GM12891 (cell line): ENCODE measurements around the gene SGSM1.

Experiments
- POLR2A ChIP-seq: IDR thresholded peaks from 2 replicates; pipeline ENCODE4 v1.6.1; 2011; ENCODE audit warnings: low read depth, low read length, control low read depth
- POLR2AphosphoS5 ChIP-seq: IDR thresholded peaks from 2 replicates; pipeline ENCODE4 v1.6.1; 2011; ENCODE audit warnings: low read depth, low read length, control low read depth

DNA sequence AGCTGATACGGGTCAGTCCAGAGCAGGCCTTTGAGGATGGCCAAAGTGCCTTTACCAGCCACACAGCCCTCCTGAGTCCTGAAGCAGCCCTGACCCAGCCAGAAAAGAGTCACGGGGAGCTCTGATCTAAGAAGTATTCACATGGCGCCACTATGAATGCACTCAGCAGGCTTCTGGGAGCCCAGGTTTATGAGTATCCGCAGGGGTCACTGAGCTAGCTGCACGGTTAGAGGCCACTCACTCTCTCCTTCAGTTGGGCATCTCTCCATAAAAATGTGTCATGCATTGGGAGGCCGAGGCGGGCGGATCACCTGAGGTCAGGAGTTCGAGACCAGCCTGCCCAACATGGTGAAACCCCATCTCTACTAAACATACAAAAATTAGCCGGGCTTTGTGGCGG is 156.8 kb downstream of the SGSM1 start:
- TF ChIP-seq POLR2A: no peak
- no peak for TF ChIP-seq POLR2AphosphoS5
